ENCODE measurements around the gene LBH.

The LBH gene

DNA sequence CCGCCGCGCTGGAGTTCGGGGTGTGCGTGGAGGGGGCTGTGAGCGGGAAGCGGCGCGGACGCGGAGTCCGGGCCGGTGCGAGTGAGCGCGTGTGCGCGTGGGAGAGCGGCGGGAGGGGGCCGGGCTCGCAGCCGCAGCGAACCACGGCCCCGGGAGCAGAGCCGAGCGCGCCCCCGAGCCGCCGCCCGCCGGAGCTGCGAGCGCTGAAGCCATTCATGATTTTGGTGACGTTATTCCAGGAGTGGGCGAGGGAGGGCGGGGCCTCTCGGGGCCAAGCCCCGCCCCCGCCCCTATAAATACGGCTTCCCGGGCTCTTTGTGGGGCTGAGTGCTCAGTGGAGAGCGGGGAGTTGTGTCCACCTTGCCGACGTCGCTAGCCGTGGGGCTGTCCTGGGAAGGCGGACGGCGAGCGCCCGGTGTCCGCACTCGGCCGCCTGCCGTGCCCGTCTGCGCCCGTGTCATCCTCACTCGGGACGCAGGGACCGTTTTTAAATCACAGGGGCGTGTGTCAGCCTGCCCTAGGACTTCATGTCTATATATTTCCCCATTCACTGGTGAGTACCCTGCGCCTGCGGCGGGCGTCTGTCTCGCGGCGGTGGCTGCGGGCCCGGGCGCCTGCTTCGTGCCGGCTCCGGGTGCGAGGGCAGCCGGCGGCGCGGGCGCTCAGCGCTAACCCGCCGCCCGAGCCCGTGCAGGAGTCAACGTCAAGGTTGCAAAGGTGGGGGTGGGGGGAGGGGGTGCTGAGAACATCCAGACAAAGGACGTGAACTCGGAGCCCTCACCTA is at the start of gene LBH:
LBH (plus strand) TSS at position 323 of the 784 bp plus-strand sequence; CDS start at position 528, 205 bp downstream.
- no peak within 1 kb of the TSS for H3K27ac ChIP-seq

GRCh38 chr2:30184035-30184434 is 47.3 kb upstream of the LBH start:
- TF ChIP-seq, protein P1, sequence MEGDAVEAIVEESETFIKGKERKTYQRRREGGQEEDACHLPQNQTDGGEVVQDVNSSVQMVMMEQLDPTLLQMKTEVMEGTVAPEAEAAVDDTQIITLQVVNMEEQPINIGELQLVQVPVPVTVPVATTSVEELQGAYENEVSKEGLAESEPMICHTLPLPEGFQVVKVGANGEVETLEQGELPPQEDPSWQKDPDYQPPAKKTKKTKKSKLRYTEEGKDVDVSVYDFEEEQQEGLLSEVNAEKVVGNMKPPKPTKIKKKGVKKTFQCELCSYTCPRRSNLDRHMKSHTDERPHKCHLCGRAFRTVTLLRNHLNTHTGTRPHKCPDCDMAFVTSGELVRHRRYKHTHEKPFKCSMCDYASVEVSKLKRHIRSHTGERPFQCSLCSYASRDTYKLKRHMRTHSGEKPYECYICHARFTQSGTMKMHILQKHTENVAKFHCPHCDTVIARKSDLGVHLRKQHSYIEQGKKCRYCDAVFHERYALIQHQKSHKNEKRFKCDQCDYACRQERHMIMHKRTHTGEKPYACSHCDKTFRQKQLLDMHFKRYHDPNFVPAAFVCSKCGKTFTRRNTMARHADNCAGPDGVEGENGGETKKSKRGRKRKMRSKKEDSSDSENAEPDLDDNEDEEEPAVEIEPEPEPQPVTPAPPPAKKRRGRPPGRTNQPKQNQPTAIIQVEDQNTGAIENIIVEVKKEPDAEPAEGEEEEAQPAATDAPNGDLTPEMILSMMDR (conservative IDR thresholded peaks at IDR 0.05): no peak
- no peak for TF ChIP-seq ZFX (IDR thresholded peaks at IDR 0.05)
- H3K27ac ChIP-seq: no peak overlapping the region

More for the DNA sequence above, at the start of gene LBH:
- TF ChIP-seq, protein P1 (conservative IDR thresholded peaks at IDR 0.05): no peak
- TF ChIP-seq ZFX (IDR thresholded peaks at IDR 0.05): no peak

GRCh38 chr2:30185178-30185577 is 46.2 kb upstream of the LBH start:
- TF ChIP-seq, protein P1 (conservative IDR thresholded peaks at IDR 0.05): no peak
- TF ChIP-seq ZFX (IDR thresholded peaks at IDR 0.05): no peak
- H3K27ac ChIP-seq: no peak overlapping the region

DNA sequence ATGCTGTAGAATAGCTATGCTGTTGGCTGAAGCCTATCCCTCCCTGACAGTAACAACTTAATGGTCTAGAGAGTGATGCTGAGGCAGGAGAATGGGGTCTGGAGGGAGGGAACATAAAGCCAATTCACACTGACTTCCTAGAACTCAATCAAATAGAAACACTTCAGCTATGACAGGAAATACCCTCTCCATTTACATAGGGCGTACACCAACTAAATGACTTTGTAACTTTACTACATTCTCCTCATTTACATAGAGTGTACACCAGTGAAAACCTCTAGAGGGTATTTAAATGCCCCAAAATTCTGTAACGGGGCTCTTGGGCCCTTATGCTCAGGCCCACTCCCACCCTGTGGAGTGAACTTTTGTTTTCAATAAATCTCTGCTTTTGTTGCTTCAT is 43.0 kb upstream of the LBH start:
- TF ChIP-seq, protein P1 (conservative IDR thresholded peaks at IDR 0.05): no peak
- TF ChIP-seq ZFX (IDR thresholded peaks at IDR 0.05): no peak
- H3K27ac ChIP-seq: no peak overlapping the region

GRCh38 chr2:30190637-30191036 is 40.7 kb upstream of the LBH start:
- TF ChIP-seq, protein P1 (conservative IDR thresholded peaks at IDR 0.05): no peak
- TF ChIP-seq ZFX (IDR thresholded peaks at IDR 0.05): no peak

DNA sequence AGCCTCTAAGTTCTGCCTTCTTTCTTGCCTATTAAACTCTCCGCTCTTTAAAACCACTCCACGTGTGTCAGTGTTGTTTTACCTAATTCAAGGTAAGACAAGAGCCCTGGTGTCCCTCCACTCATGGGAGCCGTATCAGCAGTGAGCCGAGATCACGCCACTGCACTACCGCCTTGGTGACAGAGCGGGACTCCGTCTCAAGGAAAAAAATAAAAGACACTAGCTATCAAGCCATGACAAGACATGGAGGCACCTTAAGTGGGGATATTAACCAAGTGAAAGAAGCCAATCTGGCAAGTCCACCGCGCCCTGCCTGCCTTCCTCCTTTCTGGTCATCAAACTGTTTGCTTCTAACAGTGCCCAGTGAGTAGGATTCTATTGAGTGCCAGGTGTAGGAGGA is 40.2 kb upstream of the LBH start:
- TF ChIP-seq ZFX (IDR thresholded peaks at IDR 0.05): no peak
- TF ChIP-seq, protein P1 (conservative IDR thresholded peaks at IDR 0.05): no peak
- H3K27ac ChIP-seq: no peak overlapping the region

More at GRCh38 chr2:30190637-30191036, 40.7 kb upstream of the LBH start:
- no peak overlapping the region for H3K27ac ChIP-seq

- H3K27ac ChIP-seq: no peak overlapping the region
- TF ChIP-seq ZFX (IDR thresholded peaks at IDR 0.05): no peak
- TF ChIP-seq, protein P1 (conservative IDR thresholded peaks at IDR 0.05): no peak
Observed at GRCh38 chr2:30191819-30192271, 39.5 kb upstream of the LBH start.

Measured in C4-2B (cell line).